HG02852 (cell line): Measurements from ENCODE around the gene CENPA.
"Not testable (repeated sequence)": the region's sequence is repeated elsewhere in the genome, so short reads cannot be mapped to it uniquely, and the experiment has no call there.

Experiments
- ATAC-seq: cut with Tn5 transposase; IDR thresholded peaks from one replicate; pipeline ENCODE4 v1.9.1; 2021; ENCODE audit warnings: mild to moderate bottlenecking, moderate library complexity; ENCODE audit not compliant: unreplicated experiment

Gene CENPA

GRCh38 chr2:26785431-26786206 lies at the start of gene CENPA:
TSS of gene CENPA (plus strand) at chr2:26786056. CDS start at chr2:26786197, 141 bp downstream.
- peak; percentile 98 for ATAC-seq

GRCh38 chr2:26737221-26737620 lies 48.6 kb upstream of the CENPA start:
- ATAC-seq, result no peak

- no peak for ATAC-seq
Observed at GRCh38 chr2:26738481-26738880, 47.4 kb upstream of the CENPA start.

GRCh38 chr2:26739514-26739913 lies 46.3 kb upstream of the CENPA start:
- no peak for ATAC-seq

GRCh38 chr2:26740346-26740745 lies 45.5 kb upstream of the CENPA start:
- ATAC-seq, result no peak

- no peak for ATAC-seq
Observed at GRCh38 chr2:26740890-26741302, 45.0 kb upstream of the CENPA start.

- no peak for ATAC-seq
Observed at GRCh38 chr2:26742048-26742770, 43.6 kb upstream of the CENPA start.

GRCh38 chr2:26743852-26744251 lies 42.0 kb upstream of the CENPA start:
- ATAC-seq, result no peak

GRCh38 chr2:26744953-26745352 lies 40.9 kb upstream of the CENPA start:
- no peak for ATAC-seq

- peak; percentile 55 for ATAC-seq
Observed at GRCh38 chr2:26745609-26746327, 40.1 kb upstream of the CENPA start.

GRCh38 chr2:26746934-26747333 lies 38.9 kb upstream of the CENPA start:
- no peak for ATAC-seq

GRCh38 chr2:26749787-26750420 lies 36.0 kb upstream of the CENPA start:
- ATAC-seq, result not testable (repeated sequence)

GRCh38 chr2:26750467-26750866 lies 35.4 kb upstream of the CENPA start:
- not testable (repeated sequence) for ATAC-seq

- no peak for ATAC-seq
Observed at GRCh38 chr2:26752656-26753055, 33.2 kb upstream of the CENPA start.

GRCh38 chr2:26754539-26754938 lies 31.3 kb upstream of the CENPA start:
- no peak for ATAC-seq

GRCh38 chr2:26754972-26755670 lies 30.7 kb upstream of the CENPA start:
- ATAC-seq, result no peak

- no peak for ATAC-seq
Observed at GRCh38 chr2:26756337-26756736, 29.5 kb upstream of the CENPA start.

GRCh38 chr2:26757873-26758789 lies 27.7 kb upstream of the CENPA start:
- ATAC-seq, result no peak

GRCh38 chr2:26758790-26759321 lies 27.0 kb upstream of the CENPA start:
- ATAC-seq, result no peak
